PC-3 (cell line): Measurements from ENCODE around the gene BRIP1. TPM values are rescaled to one million over a fixed set of nuclear protein-coding genes. Genes with fewer than 3 reads are reported as not detected.

ENCODE experiments used
- ATAC-seq: fragments of 200-7000 bp; cut with Tn5 transposase; 2 replicates; pipeline ENCODE4 v1.9.1; 2020; ENCODE audit warnings: mild to moderate bottlenecking, moderate library complexity
- BruUV-seq: library from RNA; stranded (reverse); fragments of 400-500 nt; replicated peaks from 2 replicates; lab custom pipeline; 2021; lab: Mats Ljungman, UMichigan
- CTCF ChIA-PET: fragments of 300-600 bp; sonication (Branson Sonifier 250); formaldehyde crosslinking; loops from one replicate; lab custom pipeline; 2022; ENCODE audit warnings: antibody characterized with exemption; lab: Charles Lee
- POLR2A ChIA-PET: fragments of 300-600 bp; sonication (Branson Sonifier 250); formaldehyde crosslinking; loops from one replicate; lab custom pipeline; 2022; ENCODE audit warnings: antibody characterized with exemption; ENCODE audit not compliant: unreplicated experiment; lab: Charles Lee
- DNase-seq: peaks from one replicate; pipeline ENCODE4 v3.0.0-alpha.2; 2015
- H2AFZ ChIP-seq: fragments of 300-600 bp; sonication (generic); 2 replicates; pipeline ENCODE4 v1.6.0; 2016; ENCODE audit warnings: antibody characterized with exemption, low read length
- H3F3A ChIP-seq: fragments of 300-600 bp; sonication (generic); one replicate; pipeline ENCODE4 v1.6.0; 2017; ENCODE audit warnings: antibody characterized with exemption, low read length, control low read depth, mild to moderate bottlenecking; ENCODE audit not compliant: unreplicated experiment
- H3K27ac ChIP-seq: fragments of 300-600 bp; sonication (generic); 2 replicates; pipeline ENCODE4 v1.5.1; 2016; ENCODE audit warnings: mild to moderate bottlenecking, low read length
- H3K27me3 ChIP-seq: fragments of 300-600 bp; sonication (generic); 2 replicates; pipeline ENCODE4 v1.6.1; 2016; ENCODE audit warnings: low read length, mixed read lengths
- H3K36me3 ChIP-seq: fragments of 300-600 bp; sonication (generic); 2 replicates; pipeline ENCODE4 v1.6.1; 2016; ENCODE audit warnings: low read depth, mixed run types, low read length, mixed read lengths
- H3K4me1 ChIP-seq: fragments of 300-600 bp; sonication (generic); 2 replicates; pipeline ENCODE4 v1.5.1; 2016; ENCODE audit warnings: low read length; ENCODE audit not compliant: insufficient read depth
- H3K4me2 ChIP-seq: fragments of 300-600 bp; sonication (generic); 2 replicates; pipeline ENCODE4 v1.6.0; 2016; ENCODE audit warnings: low read length
- H3K4me3 ChIP-seq: fragments of 300-600 bp; sonication (generic); 2 replicates; pipeline ENCODE4 v1.5.1; 2016; ENCODE audit warnings: mild to moderate bottlenecking, low read length, mixed read lengths
- H3K79me2 ChIP-seq: fragments of 300-600 bp; sonication (generic); 2 replicates; pipeline ENCODE4 v1.6.1; 2017; ENCODE audit warnings: low read length, mixed read lengths
- H3K9ac ChIP-seq: fragments of 300-600 bp; sonication (generic); 2 replicates; pipeline ENCODE4 v1.6.0; 2016; ENCODE audit warnings: mild to moderate bottlenecking, low read length
- H3K9me2 ChIP-seq: fragments of 300-600 bp; sonication (generic); replicated peaks from 2 replicates; pipeline ENCODE4 v1.6.1; 2016; ENCODE audit warnings: mixed run types, low read length, mixed read lengths
- H3K9me3 ChIP-seq: fragments of 300-600 bp; sonication (generic); 2 replicates; pipeline ENCODE4 v1.6.1; 2016; ENCODE audit warnings: low read length, mixed read lengths
- H4K20me1 ChIP-seq: fragments of 300-600 bp; sonication (generic); 2 replicates; pipeline ENCODE4 v1.6.1; 2016; ENCODE audit warnings: low read length, mixed read lengths
- EZH2 ChIP-seq: fragments of 300-600 bp; sonication (generic); IDR thresholded peaks from one replicate; pipeline ENCODE4 v1.6.1; 2017; ENCODE audit warnings: antibody characterized with exemption, mild to moderate bottlenecking, low read length; ENCODE audit not compliant: unreplicated experiment
- EZH2phosphoT487 ChIP-seq: fragments of 300-600 bp; sonication (generic); IDR thresholded peaks from 2 replicates; pipeline ENCODE4 v1.6.1; 2018; ENCODE audit warnings: mild to moderate bottlenecking, antibody characterized with exemption, low read length, borderline replicate concordance
- intact Hi-C: fragments of 100-400 bp; cut with micrococcal nuclease; formaldehyde crosslinking; loops from 2 replicates; pipeline ENCODE4 v1.9.0; 2023
- total RNA-seq: library from RNA; depleted of rRNA; stranded (reverse); fragments of >200 nt; gene quantifications from 2 replicates; pipeline ENCODE4 v1.2.3, GENCODE V29; 2014
- TF ChIP-seq, protein P1 (sequence below): fragments of 300-600 bp; sonication (generic); conservative IDR thresholded peaks from 2 replicates; pipeline ENCODE4 v1.5.1; 2017; ENCODE audit warnings: antibody characterized with exemption, low read depth, mild to moderate bottlenecking, low read length

The BRIP1 gene
- total RNA-seq, 1 experiment from 2014 or later: 21.1 TPM

DNA sequence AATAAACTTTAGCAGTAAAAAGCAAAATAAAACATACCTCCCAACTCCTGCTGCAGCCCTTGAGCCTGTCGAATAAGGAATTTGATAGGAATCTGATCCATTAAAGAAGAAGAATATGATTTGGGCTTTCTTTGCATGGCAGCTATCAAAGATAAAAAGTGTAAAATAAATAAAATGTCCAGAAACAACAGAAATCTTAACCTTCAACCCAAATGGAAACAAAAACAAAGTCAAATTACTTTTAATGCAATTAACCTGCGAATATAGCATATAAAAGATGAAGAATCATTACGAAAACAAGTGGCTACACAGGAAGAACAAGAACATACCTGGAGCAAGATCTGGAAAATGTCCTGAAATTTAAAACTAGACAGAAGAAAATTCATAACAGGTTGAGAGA lies 21.5 kb upstream of the BRIP1 start:
- no peak overlapping the region for H3K9ac ChIP-seq
- intact Hi-C loops: no loop called here
- BruUV-seq: no TSS peak

DNA sequence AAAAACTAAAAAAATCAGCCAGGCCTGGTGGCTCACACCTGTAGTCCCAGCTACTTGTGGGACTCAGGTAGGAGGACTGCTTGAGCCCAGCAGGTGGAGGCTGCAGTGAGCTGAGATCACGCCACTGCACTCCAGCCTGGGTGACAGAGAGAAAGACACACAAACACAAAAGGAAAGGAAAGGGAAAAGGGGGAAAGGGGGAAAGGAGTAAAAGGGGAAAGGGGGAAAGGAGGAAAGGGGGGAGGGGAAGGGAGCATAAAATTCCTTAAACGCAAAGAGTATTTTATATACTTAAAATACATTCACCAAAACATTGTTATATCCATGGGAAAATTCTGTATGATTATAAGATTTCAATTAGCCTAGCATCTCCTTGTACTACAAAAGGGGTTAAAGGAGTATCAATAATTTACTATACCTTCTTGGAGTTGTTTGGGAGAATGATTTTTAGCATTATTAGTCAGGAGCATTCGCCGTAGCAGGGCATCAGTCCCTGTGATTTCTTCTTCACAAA lies 17.3 kb upstream of the BRIP1 start:
- ChIA-PET CTCF (no interaction called here), POLR2A (interaction anchor here (0.6 kb wide), 1 partner anchor 17 kb away, joined by 3 read pairs; no protein-coding TSS in a partner anchor)
- H3K9ac ChIP-seq: no peak overlapping the region
- DNase-seq (no peak), ATAC-seq (no peak)
- peaks cover 28% of the 10 kb centered on the region for H3K36me3 ChIP-seq
- H3K79me2 ChIP-seq: no peaks in the 10 kb centered on the region
- H3K27ac ChIP-seq: no peak overlapping the region
- H3K9me2 ChIP-seq: no peaks in the 10 kb centered on the region
- H3K4me3 ChIP-seq: no peak overlapping the region
- intact Hi-C loops: no loop called here
- no peaks in the 10 kb centered on the region for H3K27me3 ChIP-seq
- TF ChIP-seq EZH2phosphoT487: no peak
- TF ChIP-seq, protein P1, sequence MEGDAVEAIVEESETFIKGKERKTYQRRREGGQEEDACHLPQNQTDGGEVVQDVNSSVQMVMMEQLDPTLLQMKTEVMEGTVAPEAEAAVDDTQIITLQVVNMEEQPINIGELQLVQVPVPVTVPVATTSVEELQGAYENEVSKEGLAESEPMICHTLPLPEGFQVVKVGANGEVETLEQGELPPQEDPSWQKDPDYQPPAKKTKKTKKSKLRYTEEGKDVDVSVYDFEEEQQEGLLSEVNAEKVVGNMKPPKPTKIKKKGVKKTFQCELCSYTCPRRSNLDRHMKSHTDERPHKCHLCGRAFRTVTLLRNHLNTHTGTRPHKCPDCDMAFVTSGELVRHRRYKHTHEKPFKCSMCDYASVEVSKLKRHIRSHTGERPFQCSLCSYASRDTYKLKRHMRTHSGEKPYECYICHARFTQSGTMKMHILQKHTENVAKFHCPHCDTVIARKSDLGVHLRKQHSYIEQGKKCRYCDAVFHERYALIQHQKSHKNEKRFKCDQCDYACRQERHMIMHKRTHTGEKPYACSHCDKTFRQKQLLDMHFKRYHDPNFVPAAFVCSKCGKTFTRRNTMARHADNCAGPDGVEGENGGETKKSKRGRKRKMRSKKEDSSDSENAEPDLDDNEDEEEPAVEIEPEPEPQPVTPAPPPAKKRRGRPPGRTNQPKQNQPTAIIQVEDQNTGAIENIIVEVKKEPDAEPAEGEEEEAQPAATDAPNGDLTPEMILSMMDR: no peak
- TF ChIP-seq EZH2: no peak
- no peaks in the 10 kb centered on the region for H3K9me3 ChIP-seq
- H2AFZ ChIP-seq: no peak overlapping the region
- H3F3A ChIP-seq: no peaks in the 10 kb centered on the region
- BruUV-seq: no TSS peak
- H3K4me1 ChIP-seq: no peaks in the 10 kb centered on the region
- no peaks in the 10 kb centered on the region for H4K20me1 ChIP-seq
- no peak overlapping the region for H3K4me2 ChIP-seq

More for the DNA sequence above, 21.5 kb upstream of the BRIP1 start:
- H3K79me2 ChIP-seq: no peaks in the 10 kb centered on the region
- no peaks in the 10 kb centered on the region for H3K9me2 ChIP-seq
- no peak overlapping the region for H2AFZ ChIP-seq
- no peak overlapping the region for H3K27ac ChIP-seq
- TF ChIP-seq, protein P1: no peak
- TF ChIP-seq EZH2 (no peak), EZH2phosphoT487 (no peak)
- no peaks in the 10 kb centered on the region for H3F3A ChIP-seq
- H3K4me1 ChIP-seq: no peaks in the 10 kb centered on the region
- H3K4me3 ChIP-seq: no peak overlapping the region
- ATAC-seq: no peak
- H3K36me3 ChIP-seq: peaks cover 32% of the 10 kb centered on the region
- no peaks in the 10 kb centered on the region for H3K27me3 ChIP-seq
- ChIA-PET CTCF (no interaction called here), POLR2A (no interaction called here)
- H3K9me3 ChIP-seq: no peaks in the 10 kb centered on the region
- H4K20me1 ChIP-seq: no peaks in the 10 kb centered on the region
- H3K4me2 ChIP-seq: no peak overlapping the region
- DNase-seq: no peak

DNA sequence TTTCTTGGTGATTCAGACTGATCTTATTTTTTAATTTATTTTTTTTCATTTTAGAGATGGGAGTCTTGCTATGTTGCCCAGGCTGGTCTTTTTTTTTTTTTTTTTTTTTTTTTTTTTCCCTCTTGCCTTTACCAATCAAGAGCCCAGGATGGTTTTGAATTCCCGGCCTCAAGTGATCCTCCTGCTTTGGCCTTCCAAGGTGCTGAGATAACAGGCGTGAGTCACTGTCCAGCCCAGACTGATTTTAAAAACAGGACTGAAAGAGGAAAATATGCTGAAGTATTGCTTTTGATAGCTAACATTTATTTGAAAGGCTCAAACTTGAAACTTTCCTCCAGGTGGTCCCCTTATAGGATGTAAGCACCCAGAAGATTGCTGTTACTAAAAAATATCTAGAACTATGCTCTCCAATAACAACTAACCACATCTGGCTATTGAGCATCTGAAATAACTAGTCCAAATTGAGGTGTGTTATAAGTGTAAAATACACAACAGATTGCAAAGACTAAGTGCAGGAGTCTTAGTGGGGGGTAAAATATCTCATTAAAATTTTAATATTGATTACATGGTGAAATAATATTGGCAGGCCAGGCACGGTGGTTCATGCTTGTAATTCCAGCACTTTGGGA lies 15.8 kb upstream of the BRIP1 start:
- H3K9ac ChIP-seq: no peak overlapping the region
- ATAC-seq (no peak), DNase-seq (no peak)
- BruUV-seq: no TSS peak
- CTCF ChIA-PET: interaction anchor here (0.7 kb wide), 1 partner anchor 12 kb away, joined by 4 read pairs; no protein-coding TSS in a partner anchor
- H3K4me2 ChIP-seq: no peak overlapping the region
- no peak overlapping the region for H3K4me3 ChIP-seq
- H3K27me3 ChIP-seq: no peaks in the 10 kb centered on the region
- no peak overlapping the region for H3K27ac ChIP-seq
- H3F3A ChIP-seq: no peaks in the 10 kb centered on the region
- H2AFZ ChIP-seq: no peak overlapping the region
- no peaks in the 10 kb centered on the region for H3K4me1 ChIP-seq
- TF ChIP-seq EZH2: no peak
- TF ChIP-seq, protein P1: no peak
- no peak for TF ChIP-seq EZH2phosphoT487
- peaks cover 34% of the 10 kb centered on the region for H3K36me3 ChIP-seq
- H3K79me2 ChIP-seq: no peaks in the 10 kb centered on the region
- POLR2A ChIA-PET: no interaction called here
- intact Hi-C loops: no loop called here
- no peaks in the 10 kb centered on the region for H3K9me2 ChIP-seq
- no peaks in the 10 kb centered on the region for H3K9me3 ChIP-seq
- H4K20me1 ChIP-seq: no peaks in the 10 kb centered on the region
